Measurements from ENCODE around the gene UVRAG. TPM values are rescaled to one million over a fixed set of nuclear protein-coding genes. Genes with fewer than 3 reads are reported as not detected.

The UVRAG gene
- total RNA-seq, 2 experiments from 2014 or later = 18.2 to 19.9 TPM

DNA sequence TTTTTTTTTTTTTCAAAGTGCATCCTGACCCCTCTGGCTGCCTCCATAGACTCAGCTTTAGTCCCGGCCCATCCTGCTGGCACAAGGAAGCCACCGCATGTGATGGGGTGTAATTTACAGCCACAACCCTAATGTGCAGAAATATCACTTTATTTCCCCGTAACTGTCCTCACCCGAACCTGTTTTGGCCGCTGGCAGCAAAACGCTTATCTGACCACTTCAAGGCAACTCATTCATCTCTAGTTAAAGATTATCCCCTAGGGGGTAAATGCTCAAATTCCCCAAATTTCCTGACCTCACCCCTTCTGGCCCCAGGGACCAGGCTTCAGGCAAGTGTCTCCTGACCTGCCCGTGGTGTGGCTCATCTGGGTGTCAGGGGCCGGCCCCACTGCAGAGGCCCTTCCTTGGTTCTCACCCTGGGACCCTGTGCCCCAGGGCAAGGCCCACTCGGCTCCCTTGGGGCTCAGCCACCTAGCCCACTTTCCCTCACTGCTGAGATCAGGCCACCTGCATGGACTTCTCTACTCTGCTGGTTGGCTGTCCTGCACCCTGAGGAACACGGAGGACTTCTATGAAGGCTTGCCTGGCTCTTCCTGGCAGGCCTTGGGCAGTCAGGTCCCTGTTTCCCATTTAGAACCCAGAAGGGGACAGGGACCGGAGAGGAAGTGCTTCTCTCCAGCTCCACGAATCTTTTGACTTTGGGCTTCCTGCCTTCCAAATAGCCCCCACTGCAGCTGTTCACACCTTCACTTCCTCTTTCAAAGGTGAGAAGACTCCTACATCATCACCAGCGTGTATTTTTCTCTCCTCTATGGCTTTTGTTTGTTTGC lies 337.9 kb downstream of the UVRAG start:
- H3K36me3 Mint-ChIP-seq (ENCODE audit: low read depth) = no peaks in the 10 kb centered on the region
- H3K4me1 Mint-ChIP-seq = peaks cover 26% of the 10 kb centered on the region
- ChIA-PET CTCF (interaction anchor here (0.6 to 2.5 kb wide), 45 partner anchors 9 to 614 kb away, joined by 3 to 106 read pairs (median 4); no protein-coding TSS in a partner anchor), POLR2A (interaction anchor here (0.9 to 1.5 kb wide), 4 partner anchors 17 to 262 kb away, joined by 3 to 4 read pairs (median 3); no protein-coding TSS in a partner anchor)
- DNase-seq = no peak
- no peaks in the 10 kb centered on the region for H3K9me3 Mint-ChIP-seq
- H3K27me3 Mint-ChIP-seq = peaks cover 37% of the 10 kb centered on the region
- no peak overlapping the region for H3K27ac Mint-ChIP-seq
- peak overlapping the region; percentile 59 for H3K4me3 Mint-ChIP-seq

DNA sequence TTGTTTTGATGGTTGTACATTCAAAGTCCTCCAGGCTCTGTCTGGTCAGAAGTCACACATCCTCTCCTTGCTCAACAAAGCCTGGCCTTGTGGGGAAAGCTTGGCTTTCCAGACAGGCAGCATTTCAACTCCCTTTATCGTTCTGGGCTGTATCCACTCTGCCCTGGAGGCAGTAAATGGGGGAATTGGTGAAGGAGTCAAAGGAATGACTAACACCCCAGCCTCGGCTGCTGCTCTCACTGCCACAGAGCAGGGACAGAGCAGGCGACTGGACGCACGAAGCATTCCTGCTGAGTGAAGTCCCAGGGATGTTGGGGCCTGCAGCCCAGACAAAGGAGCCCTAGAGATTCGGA lies 338.5 kb downstream of the UVRAG start:
- Mint-ChIP-seq H3K27ac (no peak overlapping the region), H3K9me3 (no peaks in the 10 kb centered on the region), H3K27me3 (peaks cover 37% of the 10 kb centered on the region), H3K36me3 (ENCODE audit: low read depth) (no peaks in the 10 kb centered on the region), H3K4me1 (peaks cover 26% of the 10 kb centered on the region), H3K4me3 (no peak overlapping the region)
- DNase-seq = no peak
- ChIA-PET POLR2A (interaction anchor here (1.2 kb wide), 1 partner anchor 257 kb away, joined by 4 read pairs; no protein-coding TSS in a partner anchor), CTCF (interaction anchor here (1.0 to 2.5 kb wide), 4 partner anchors 13 to 267 kb away, joined by 3 to 106 read pairs (median 12); no protein-coding TSS in a partner anchor)

DNA sequence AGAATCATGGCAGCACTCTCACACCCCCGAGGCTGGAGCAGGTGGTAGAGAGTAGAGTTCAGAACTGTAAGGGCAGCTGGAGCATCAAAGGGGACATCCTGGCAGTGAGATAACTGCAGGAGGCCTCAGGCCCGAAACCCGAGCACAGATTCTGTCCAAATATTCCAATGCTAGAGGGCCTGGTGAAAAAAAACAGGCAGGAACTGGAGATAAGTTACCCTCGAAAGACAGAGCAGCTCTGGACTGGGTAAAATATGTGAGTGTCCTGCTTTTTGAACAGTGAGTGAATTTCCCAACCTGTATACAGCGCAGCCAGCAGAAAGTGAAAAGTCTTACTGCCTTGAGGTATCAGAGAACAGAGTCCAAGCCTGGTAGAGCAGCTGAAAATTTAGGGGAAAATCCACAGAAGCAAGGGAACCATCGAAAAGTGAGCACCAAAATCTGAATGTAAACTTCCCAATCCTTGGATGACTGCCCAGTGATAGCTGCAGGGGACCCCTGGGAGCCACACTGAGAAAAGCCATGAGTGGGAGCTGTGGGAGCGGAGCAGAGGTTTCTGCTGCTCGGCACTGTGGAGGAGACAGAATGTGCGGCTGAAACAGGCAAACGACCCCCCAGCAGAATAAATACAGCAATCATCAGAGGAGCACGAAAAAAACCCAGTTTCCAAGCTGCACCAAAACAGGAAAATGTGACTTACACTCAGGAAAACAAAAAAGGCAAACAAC lies 340.7 kb downstream of the UVRAG start:
- peaks cover 26% of the 10 kb centered on the region for H3K4me1 Mint-ChIP-seq
- ChIA-PET CTCF (interaction anchor here (0.6 to 0.7 kb wide), 2 partner anchors 273 to 379 kb away, joined by 3 read pairs; no protein-coding TSS in a partner anchor), POLR2A (interaction anchor here (0.6 kb wide), 1 partner anchor 582 kb away, joined by 3 read pairs; no protein-coding TSS in a partner anchor)
- H3K9me3 Mint-ChIP-seq = no peaks in the 10 kb centered on the region
- H3K27me3 Mint-ChIP-seq = peaks cover 35% of the 10 kb centered on the region
- H3K36me3 Mint-ChIP-seq (ENCODE audit: low read depth) = no peaks in the 10 kb centered on the region
- H3K4me3 Mint-ChIP-seq = no peak overlapping the region
- H3K27ac Mint-ChIP-seq = no peak overlapping the region
- DNase-seq = no peak

DNA sequence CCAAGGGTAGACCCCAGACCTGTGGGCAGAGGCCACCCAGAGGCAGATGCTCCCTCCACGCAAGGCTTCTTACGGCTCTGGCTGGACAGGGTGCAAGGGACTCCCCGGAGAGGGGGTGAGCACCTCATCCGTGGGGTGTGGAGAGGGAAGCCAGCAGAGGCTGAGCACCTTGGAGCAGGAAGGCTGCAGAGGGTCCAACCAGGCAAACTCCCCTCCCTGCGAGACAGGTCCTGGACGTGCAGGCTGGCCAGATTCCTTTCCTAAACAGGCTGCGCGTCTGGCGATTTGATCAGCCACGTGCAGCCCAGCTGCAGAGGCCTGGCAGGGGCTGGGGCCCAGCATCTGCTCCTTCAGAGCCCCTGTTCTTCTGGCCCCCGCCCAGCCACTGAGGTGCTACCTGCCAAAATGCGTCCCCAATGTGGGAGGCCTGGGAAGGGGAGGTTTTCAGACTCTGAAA lies 342.0 kb downstream of the UVRAG start:
- no peaks in the 10 kb centered on the region for H3K9me3 Mint-ChIP-seq
- H3K27ac Mint-ChIP-seq = no peak overlapping the region
- H3K36me3 Mint-ChIP-seq (ENCODE audit: low read depth) = no peaks in the 10 kb centered on the region
- peaks cover 30% of the 10 kb centered on the region for H3K27me3 Mint-ChIP-seq
- DNase-seq = no peak
- peaks cover 19% of the 10 kb centered on the region for H3K4me1 Mint-ChIP-seq
- ChIA-PET POLR2A (no interaction called here), CTCF (no interaction called here)
- no peak overlapping the region for H3K4me3 Mint-ChIP-seq

DNA sequence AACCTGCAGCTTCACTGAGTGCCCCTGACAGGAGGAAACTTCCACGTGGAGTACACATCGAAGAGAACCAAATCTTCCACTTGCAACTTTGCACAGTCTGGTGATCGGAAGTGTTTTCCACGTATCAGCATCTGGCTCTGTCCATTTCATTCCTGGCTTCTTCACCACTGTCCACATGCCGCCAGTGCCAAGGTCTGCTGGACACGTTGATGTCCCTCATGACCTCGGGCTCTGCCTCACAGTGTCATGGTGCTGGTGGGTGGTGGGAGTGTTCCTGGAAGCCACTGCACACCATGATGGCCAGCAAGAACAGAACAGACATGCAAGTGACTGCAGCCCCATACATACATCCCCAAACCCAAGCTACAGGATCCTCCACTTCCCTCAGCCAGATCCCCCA lies 342.9 kb downstream of the UVRAG start:
- Mint-ChIP-seq H3K4me3 (no peak overlapping the region), H3K27me3 (peaks cover 23% of the 10 kb centered on the region), H3K36me3 (ENCODE audit: low read depth) (no peaks in the 10 kb centered on the region), H3K27ac (no peak overlapping the region), H3K4me1 (peaks cover 10% of the 10 kb centered on the region), H3K9me3 (no peaks in the 10 kb centered on the region)
- DNase-seq = no peak
- ChIA-PET POLR2A (no interaction called here), CTCF (no interaction called here)

DNA sequence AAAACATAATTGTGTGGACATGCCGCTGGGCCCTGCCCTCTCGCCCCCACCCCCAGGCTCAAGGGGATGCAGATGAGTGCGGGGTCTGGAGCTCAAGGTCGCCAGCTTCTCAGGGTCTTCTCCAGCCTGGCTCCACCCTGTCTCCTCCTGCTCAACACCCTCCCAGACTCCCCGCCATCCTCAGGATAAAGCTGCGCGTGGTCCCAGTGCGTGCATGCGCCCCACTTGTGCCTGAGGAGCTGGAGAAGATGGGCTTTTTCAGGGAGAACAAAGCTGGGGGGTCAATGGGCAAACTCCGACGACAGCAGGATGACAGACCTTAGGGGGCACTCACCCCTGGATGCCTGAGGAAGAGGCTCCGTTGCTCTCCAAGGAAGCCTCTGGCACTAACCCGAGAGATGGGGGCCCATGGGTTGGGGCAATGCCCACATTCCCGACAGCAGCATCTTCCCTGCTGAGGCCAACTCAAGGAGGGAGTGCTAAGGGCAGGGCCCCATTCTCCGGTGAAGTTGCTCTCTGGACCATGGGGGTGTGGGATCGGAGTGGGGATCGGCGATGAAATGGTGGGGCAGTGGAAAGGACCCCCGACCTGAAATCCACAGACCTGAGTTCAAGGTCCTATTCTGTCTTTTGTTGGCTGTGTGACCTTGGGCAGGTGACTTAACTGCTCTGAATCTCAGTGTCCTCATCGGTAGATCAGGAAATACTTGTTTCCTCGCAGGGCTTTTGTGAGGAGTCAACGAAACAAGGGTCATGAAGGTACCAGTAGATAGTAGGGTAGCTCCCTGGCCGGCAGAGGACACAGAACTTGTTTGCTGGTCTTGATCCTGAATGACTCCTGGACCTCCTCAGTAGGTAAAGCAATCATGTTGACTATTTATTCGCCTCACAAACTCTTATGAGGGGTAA lies 343.6 kb downstream of the UVRAG start:
- Mint-ChIP-seq H3K4me3 (no peak overlapping the region), H3K27me3 (peaks cover 16% of the 10 kb centered on the region), H3K9me3 (no peaks in the 10 kb centered on the region), H3K4me1 (peaks cover 2% of the 10 kb centered on the region), H3K27ac (no peak overlapping the region), H3K36me3 (ENCODE audit: low read depth) (no peaks in the 10 kb centered on the region)
- DNase-seq = no peak
- POLR2A ChIA-PET = no interaction called here
- CTCF ChIA-PET = interaction anchor here (0.7 to 1.1 kb wide), 2 partner anchors 49 to 262 kb away, joined by 3 to 4 read pairs; no protein-coding TSS in a partner anchor

DNA sequence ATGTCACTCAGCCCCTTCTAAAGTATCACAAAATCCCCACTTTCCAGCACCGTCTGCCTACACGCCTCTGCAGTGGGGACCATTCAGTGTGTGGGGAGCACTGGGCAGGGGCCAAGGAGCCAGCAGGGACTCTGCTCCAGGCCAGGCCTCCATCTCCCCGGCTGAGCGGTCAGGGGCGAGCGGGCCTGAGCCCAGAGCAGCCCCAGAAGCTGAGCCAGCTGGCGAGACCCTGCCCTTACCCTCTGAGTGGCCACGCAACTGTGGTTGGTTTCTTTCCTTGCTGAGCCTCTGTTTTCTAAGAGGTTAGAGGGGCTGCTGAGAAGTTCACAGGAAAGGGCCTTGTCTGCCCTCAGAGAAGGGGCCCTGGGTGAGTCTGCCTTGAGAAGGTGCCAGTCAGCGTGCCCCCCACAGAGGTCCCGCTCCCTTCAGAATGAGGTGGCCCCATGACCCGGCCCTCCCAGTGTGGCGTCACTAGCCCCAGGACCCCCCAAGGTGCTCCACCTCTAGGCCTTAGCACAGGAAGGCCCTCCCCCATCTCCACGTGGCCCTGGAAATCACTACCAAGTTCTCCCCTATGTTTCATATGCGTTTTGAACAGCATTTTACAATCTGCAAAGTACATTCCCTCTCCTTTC lies 344.4 kb downstream of the UVRAG start:
- H3K4me3 Mint-ChIP-seq = no peak overlapping the region
- H3K4me1 Mint-ChIP-seq = no peaks in the 10 kb centered on the region
- no peak for DNase-seq
- POLR2A ChIA-PET = no interaction called here
- CTCF ChIA-PET = interaction anchor here (0.7 to 1.1 kb wide), 2 partner anchors 49 to 262 kb away, joined by 3 to 4 read pairs; no protein-coding TSS in a partner anchor
- H3K9me3 Mint-ChIP-seq = no peaks in the 10 kb centered on the region
- H3K27me3 Mint-ChIP-seq = peaks cover 13% of the 10 kb centered on the region
- H3K36me3 Mint-ChIP-seq (ENCODE audit: low read depth) = no peaks in the 10 kb centered on the region
- no peak overlapping the region for H3K27ac Mint-ChIP-seq

DNA sequence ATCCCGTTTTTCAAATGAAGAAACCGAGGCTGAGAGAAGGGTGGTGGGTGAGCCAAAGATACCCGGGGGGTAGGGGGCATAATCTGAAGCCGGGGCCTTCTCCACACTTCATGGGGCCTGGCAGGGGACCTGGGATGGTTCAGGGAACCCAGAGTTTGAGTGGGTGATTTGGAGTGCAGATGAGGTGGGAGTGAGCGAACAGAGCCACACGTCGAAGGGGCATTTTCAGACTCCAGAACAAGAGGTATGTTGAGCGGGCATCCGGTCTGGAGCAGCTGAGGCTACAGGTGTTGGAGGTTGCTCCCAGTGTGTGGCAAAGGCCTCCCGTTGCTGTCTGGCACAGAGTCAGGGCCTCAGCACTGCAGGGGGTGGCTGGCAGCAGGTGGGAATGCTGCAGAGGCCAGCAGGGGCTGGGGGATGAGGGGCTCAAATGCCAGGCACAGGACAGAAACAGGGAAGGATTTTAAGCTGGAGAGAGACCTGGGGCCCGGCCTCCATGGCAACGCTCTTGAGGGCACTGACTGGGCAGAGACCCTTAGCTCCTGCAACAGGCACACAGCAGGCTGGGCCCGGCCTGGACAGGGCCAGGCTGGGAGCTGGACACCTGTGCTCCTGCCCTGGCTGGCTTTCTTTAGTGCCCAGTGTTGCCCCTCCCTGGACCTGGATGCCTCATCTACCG lies 345.1 kb downstream of the UVRAG start:
- Mint-ChIP-seq H3K9me3 (no peaks in the 10 kb centered on the region), H3K4me1 (no peaks in the 10 kb centered on the region), H3K27me3 (peaks cover 13% of the 10 kb centered on the region), H3K4me3 (no peak overlapping the region), H3K36me3 (ENCODE audit: low read depth) (no peaks in the 10 kb centered on the region), H3K27ac (no peak overlapping the region)
- ChIA-PET POLR2A (no interaction called here), CTCF (no interaction called here)
- DNase-seq = no peak

DNA sequence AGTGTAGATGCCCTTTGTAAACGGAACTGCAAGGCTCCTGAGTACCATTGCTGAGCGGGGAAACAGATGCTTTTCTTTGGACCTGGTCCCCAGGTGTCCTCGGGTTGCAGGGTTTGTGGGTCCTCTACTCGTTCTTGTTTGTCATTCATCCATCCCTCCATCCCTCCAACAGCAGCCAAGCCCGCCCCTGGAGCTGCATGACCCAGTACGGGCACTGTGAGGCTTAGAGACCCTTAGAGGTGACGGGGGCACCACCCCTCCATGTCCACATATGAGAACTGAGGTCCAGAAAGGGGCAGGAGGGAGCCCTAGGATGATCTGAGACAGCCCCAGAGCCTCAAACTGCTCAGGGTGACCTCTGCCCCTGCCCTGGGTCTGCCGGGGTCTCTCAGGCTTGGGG lies 345.8 kb downstream of the UVRAG start:
- ChIA-PET POLR2A (no interaction called here), CTCF (no interaction called here)
- Mint-ChIP-seq H3K4me1 (no peaks in the 10 kb centered on the region), H3K4me3 (no peak overlapping the region), H3K27ac (no peak overlapping the region), H3K36me3 (ENCODE audit: low read depth) (no peaks in the 10 kb centered on the region), H3K9me3 (no peaks in the 10 kb centered on the region), H3K27me3 (peaks cover 7% of the 10 kb centered on the region)
- no peak for DNase-seq

DNA sequence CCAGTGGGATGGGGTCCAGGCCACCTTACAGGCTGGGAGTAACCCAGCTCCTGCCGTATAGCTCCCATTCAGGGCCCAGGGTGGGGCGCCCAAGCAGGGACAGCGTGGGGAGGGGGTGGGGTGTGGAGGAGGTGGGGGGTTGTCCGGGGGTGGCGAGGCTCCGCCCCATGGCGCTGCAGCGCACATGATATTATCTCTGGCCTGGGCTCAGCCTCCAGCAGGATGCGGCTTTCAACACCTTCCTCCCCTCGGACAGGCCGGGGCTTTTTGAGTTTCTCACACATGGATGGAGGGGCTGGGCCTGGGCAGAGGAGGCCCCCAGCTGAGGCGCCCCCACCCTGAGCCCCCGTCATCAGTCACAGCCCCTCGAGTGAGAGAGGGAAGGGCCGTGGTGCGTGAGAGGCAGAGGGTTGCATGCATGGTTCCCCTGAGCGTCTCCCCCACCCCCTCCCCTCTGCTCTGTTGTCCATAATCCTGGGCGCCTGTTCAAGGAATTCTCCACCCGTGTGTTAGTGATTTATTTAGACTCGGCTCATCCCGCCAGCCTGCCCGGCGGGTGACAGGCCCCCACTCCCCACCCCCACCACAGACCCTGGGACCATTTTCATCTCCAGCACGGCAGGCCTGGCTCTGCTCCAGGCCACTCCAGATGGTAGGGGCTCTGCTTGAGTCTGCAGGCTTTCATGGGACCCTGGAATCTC lies 346.4 kb downstream of the UVRAG start:
- Mint-ChIP-seq H3K9me3 (no peaks in the 10 kb centered on the region), H3K27me3 (peaks cover 6% of the 10 kb centered on the region), H3K4me1 (peaks cover 4% of the 10 kb centered on the region), H3K27ac (no peak overlapping the region), H3K4me3 (no peak overlapping the region), H3K36me3 (ENCODE audit: low read depth) (no peaks in the 10 kb centered on the region)
- ChIA-PET CTCF (no interaction called here), POLR2A (no interaction called here)
- no peak for DNase-seq

DNA sequence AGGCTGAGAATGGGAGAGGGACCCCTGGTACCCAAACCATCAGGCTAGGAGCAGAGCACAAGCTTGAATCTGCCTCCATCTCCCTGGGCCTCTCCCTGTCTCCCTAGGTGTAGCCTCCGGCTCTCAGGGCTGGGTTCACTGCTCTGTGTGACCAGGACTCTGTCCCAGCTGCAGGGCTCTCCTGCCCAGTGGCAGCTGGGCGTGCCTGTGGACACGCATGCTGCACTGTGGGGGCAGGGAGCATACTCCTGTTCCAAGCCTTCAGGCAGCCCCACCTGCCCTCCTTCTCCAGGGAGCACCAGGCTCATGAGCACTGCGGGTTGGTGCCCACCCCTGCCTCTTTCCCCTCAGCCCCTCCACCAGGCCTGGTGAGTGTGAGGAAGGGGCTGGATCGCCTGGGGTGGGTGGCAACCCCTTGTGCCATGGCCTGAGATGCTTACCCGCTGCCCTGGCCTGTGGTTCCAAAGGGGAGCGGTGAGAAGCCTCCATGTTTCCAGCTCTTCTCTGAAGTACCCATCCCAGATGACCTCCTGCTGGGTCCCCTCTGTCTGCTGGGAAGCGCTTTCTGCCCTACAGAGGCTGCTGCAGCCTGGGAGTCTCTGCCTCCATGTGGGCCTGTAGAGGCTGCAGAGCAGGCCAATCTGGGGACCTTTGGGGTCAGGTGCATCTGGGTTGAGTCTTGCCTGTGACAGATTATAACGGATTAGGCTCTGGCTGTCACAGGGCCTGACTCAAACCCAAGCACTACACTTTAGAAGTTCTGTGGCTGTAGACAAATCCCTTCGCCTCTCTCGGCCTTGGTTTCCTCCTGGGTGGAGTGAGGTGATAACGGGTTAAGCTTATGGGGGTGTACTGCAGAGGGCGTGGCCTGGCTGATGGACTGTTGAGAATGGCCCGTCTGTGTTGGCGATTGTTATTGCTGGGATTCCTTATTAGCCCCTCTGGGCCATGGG lies 347.6 kb downstream of the UVRAG start:
- H3K27me3 Mint-ChIP-seq = peaks cover 2% of the 10 kb centered on the region
- no peak overlapping the region for H3K4me3 Mint-ChIP-seq
- no peak for DNase-seq
- H3K9me3 Mint-ChIP-seq = no peaks in the 10 kb centered on the region
- ChIA-PET POLR2A (no interaction called here), CTCF (no interaction called here)
- no peak overlapping the region for H3K27ac Mint-ChIP-seq
- H3K4me1 Mint-ChIP-seq = peaks cover 10% of the 10 kb centered on the region
- H3K36me3 Mint-ChIP-seq (ENCODE audit: low read depth) = no peaks in the 10 kb centered on the region
